SK-N-SH treated with all-trans-retinoic acid at 6 μM for 48 hours (cell line): ENCODE measurements around the gene RAD51B.

ENCODE experiments used
- ATAC-seq: fragments of 200-7000 bp; cut with Tn5 transposase; 3 replicates; pipeline ENCODE4 v1.9.1; 2020; ENCODE audit warnings: mild to moderate bottlenecking, moderate library complexity
- ARNTL ChIP-seq: fragments of 450-650 bp; formaldehyde crosslinking; IDR thresholded peaks from 2 replicates; pipeline ENCODE4 v1.5.0; 2020; ENCODE audit warnings: low read depth, mild to moderate bottlenecking, moderate library complexity, borderline replicate concordance
- BACH2 ChIP-seq: fragments of 250-450 bp; sonication (Bioruptor Pico); IDR thresholded peaks from 2 replicates; pipeline ENCODE4 v1.9.0; 2021; ENCODE audit warnings: mild to moderate bottlenecking, borderline replicate concordance
- CREB5 ChIP-seq: fragments of 250-450 bp; sonication (Bioruptor Pico); IDR thresholded peaks from 2 replicates; pipeline ENCODE4 v1.5.1; 2020; ENCODE audit warnings: low read depth, mild to moderate bottlenecking, moderate library complexity
- CSDC2 ChIP-seq: fragments of 250-450 bp; sonication (Bioruptor Pico); IDR thresholded peaks from 2 replicates; pipeline ENCODE4 v1.5.0; 2020; ENCODE audit warnings: mild to moderate bottlenecking, moderate library complexity
- CSRNP3 ChIP-seq: fragments of 250-450 bp; sonication (Bioruptor Pico); IDR thresholded peaks from 2 replicates; pipeline ENCODE4 v1.5.1; 2021; ENCODE audit warnings: mild to moderate bottlenecking, moderate library complexity
- ESRRG ChIP-seq: fragments of 250-450 bp; sonication (Bioruptor Pico); IDR thresholded peaks from 2 replicates; pipeline ENCODE4 v1.6.1; 2021; ENCODE audit warnings: mild to moderate bottlenecking
- GLIS3 ChIP-seq: fragments of 250-450 bp; sonication (Bioruptor Pico); IDR thresholded peaks from 2 replicates; pipeline ENCODE4 v1.5.0; 2020; ENCODE audit warnings: mild to moderate bottlenecking, moderate library complexity
- ISL1 ChIP-seq: fragments of 250-450 bp; sonication (Bioruptor Pico); IDR thresholded peaks from 2 replicates; pipeline ENCODE4 v2.1.2; 2022; ENCODE audit warnings: mild to moderate bottlenecking, moderate library complexity
- OSR1 ChIP-seq: fragments of 250-450 bp; sonication (Bioruptor Pico); IDR thresholded peaks from 2 replicates; pipeline ENCODE4 v1.8.0; 2022; ENCODE audit warnings: moderate library complexity, mild to moderate bottlenecking, inconsistent platforms
- POU6F1 ChIP-seq: fragments of 250-450 bp; sonication (Bioruptor Pico); IDR thresholded peaks from 2 replicates; pipeline ENCODE4 v1.8.0; 2021; ENCODE audit warnings: low read depth, mild to moderate bottlenecking, moderate library complexity, borderline replicate concordance
- PPARA ChIP-seq: fragments of 250-450 bp; sonication (Bioruptor Pico); IDR thresholded peaks from 2 replicates; pipeline ENCODE4 v1.5.0; 2020; ENCODE audit warnings: mild to moderate bottlenecking, borderline replicate concordance
- RARB ChIP-seq: fragments of 250-450 bp; sonication (Bioruptor Pico); IDR thresholded peaks from 2 replicates; pipeline ENCODE4 v1.8.0; 2021; ENCODE audit warnings: mild to moderate bottlenecking, moderate library complexity
- SNAI2 ChIP-seq: fragments of 250-450 bp; sonication (Bioruptor Pico); IDR thresholded peaks from 2 replicates; pipeline ENCODE4 v1.5.0; 2020; ENCODE audit warnings: mild to moderate bottlenecking, moderate library complexity
- TCF4 ChIP-seq: fragments of 250-450 bp; sonication (Bioruptor Pico); IDR thresholded peaks from 2 replicates; pipeline ENCODE4 v1.8.0; 2021; ENCODE audit warnings: mild to moderate bottlenecking, moderate library complexity, borderline replicate concordance
- TOX ChIP-seq: fragments of 250-450 bp; sonication (Bioruptor Pico); IDR thresholded peaks from 2 replicates; pipeline ENCODE4 v1.8.0; 2021; ENCODE audit warnings: mild to moderate bottlenecking, moderate library complexity, borderline replicate concordance
- TSHZ2 ChIP-seq: fragments of 250-450 bp; sonication (Bioruptor Pico); IDR thresholded peaks from 2 replicates; pipeline ENCODE4 v1.5.0; 2020; ENCODE audit warnings: mild to moderate bottlenecking, moderate library complexity
- ZC3H10 ChIP-seq: fragments of 250-450 bp; sonication (Bioruptor Pico); IDR thresholded peaks from 2 replicates; pipeline ENCODE4 v1.5.1; 2021; ENCODE audit warnings: mild to moderate bottlenecking, moderate library complexity
- ZFP3 ChIP-seq: fragments of 250-450 bp; sonication (Bioruptor Pico); IDR thresholded peaks from 2 replicates; pipeline ENCODE4 v1.5.0; 2020; ENCODE audit warnings: mild to moderate bottlenecking, moderate library complexity
- ZFP30 ChIP-seq: fragments of 450-650 bp; formaldehyde crosslinking; IDR thresholded peaks from 2 replicates; pipeline ENCODE4 v1.5.0; 2022; ENCODE audit warnings: mild to moderate bottlenecking, moderate library complexity
- ZNF565 ChIP-seq: fragments of 450-650 bp; formaldehyde crosslinking; conservative IDR thresholded peaks from 2 replicates; pipeline ENCODE4 v1.5.0; 2020; ENCODE audit warnings: low read depth, mild to moderate bottlenecking, moderate library complexity
- ZNF70 ChIP-seq: fragments of 450-650 bp; formaldehyde crosslinking; IDR thresholded peaks from 2 replicates; pipeline ENCODE4 v1.5.0; 2020; ENCODE audit warnings: mild to moderate bottlenecking, moderate library complexity
- ZNF8 ChIP-seq: fragments of 450-650 bp; formaldehyde crosslinking; IDR thresholded peaks from 2 replicates; pipeline ENCODE4 v1.5.0; 2020; ENCODE audit warnings: mild to moderate bottlenecking, moderate library complexity

Gene RAD51B

GRCh38 chr14:68557648-68558047 lies 738.1 kb downstream of the RAD51B start:
- no peak for ATAC-seq
- TF ChIP-seq BACH2 (CRISPR knock-in tag), result no peak
- no peak for TF ChIP-seq CSDC2 (CRISPR knock-in tag)
- no peak for TF ChIP-seq ZNF565 (CRISPR knock-in tag)
- TF ChIP-seq OSR1 (CRISPR knock-in tag), result no peak
- no peak for TF ChIP-seq TCF4
- no peak for TF ChIP-seq ZFP30 (CRISPR knock-in tag)
- TF ChIP-seq ZFP3, result no peak
- no peak for TF ChIP-seq SNAI2 (CRISPR knock-in tag)
- TF ChIP-seq ZNF70 (CRISPR knock-in tag), result no peak
- TF ChIP-seq ESRRG, result no peak
- no peak for TF ChIP-seq ZNF8 (CRISPR knock-in tag)
- no peak for TF ChIP-seq ZC3H10 (CRISPR knock-in tag)
- TF ChIP-seq GLIS3 (CRISPR knock-in tag), result no peak
- TF ChIP-seq TOX (CRISPR knock-in tag), result no peak
- TF ChIP-seq PPARA (CRISPR knock-in tag), result no peak
- no peak for TF ChIP-seq CREB5 (CRISPR knock-in tag)
- no peak for TF ChIP-seq RARB (CRISPR knock-in tag)

- TF ChIP-seq ESRRG (no peak), ZFP3 (no peak), CSRNP3 (CRISPR knock-in tag) (no peak)
- ATAC-seq, result no peak
Measured at GRCh38 chr14:68558096-68558495, 738.5 kb downstream of the RAD51B start.

GRCh38 chr14:68559949-68560348 lies 740.4 kb downstream of the RAD51B start:
- TF ChIP-seq ISL1 (no peak), SNAI2 (CRISPR knock-in tag) (no peak), ARNTL (CRISPR knock-in tag) (no peak), BACH2 (CRISPR knock-in tag) (no peak), ZNF565 (CRISPR knock-in tag) (no peak), TOX (CRISPR knock-in tag) (no peak), CSRNP3 (CRISPR knock-in tag) (no peak), POU6F1 (no peak), GLIS3 (CRISPR knock-in tag) (no peak), ZC3H10 (CRISPR knock-in tag) (no peak), TSHZ2 (CRISPR knock-in tag) (no peak), ZNF70 (CRISPR knock-in tag) (no peak), CREB5 (CRISPR knock-in tag) (no peak), PPARA (CRISPR knock-in tag) (no peak), ZFP3 (no peak)
- ATAC-seq, result no peak
